Measurements from ENCODE around the gene MOV10L1.

MOV10L1 gene

DNA sequence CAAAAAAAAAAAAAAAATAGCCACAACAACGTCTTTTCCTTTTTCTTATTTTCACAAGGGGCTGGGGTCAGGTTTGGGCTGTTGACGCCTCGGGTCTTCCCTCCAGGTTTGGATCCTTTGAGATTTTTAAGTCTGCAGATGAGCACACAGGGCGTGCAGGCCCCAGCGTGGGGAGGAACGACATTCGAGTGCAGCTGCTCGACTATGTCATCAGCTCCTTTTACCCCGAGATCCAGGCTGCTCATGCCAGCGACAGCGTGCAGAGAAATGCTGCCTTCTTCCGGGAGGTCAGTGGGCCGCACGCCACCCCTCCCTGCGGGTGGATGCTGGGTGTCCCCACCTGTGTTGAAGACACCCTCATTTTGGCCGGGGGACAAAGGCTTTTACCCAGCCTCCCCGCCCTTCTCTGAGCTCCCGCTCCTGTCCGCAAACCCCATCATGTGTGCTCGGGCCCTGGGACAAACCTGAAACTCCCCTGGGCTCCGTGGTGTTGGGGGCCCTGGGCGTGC is 118.7 kb downstream of the MOV10L1 start:
- FAIRE-seq, result no peak

DNA sequence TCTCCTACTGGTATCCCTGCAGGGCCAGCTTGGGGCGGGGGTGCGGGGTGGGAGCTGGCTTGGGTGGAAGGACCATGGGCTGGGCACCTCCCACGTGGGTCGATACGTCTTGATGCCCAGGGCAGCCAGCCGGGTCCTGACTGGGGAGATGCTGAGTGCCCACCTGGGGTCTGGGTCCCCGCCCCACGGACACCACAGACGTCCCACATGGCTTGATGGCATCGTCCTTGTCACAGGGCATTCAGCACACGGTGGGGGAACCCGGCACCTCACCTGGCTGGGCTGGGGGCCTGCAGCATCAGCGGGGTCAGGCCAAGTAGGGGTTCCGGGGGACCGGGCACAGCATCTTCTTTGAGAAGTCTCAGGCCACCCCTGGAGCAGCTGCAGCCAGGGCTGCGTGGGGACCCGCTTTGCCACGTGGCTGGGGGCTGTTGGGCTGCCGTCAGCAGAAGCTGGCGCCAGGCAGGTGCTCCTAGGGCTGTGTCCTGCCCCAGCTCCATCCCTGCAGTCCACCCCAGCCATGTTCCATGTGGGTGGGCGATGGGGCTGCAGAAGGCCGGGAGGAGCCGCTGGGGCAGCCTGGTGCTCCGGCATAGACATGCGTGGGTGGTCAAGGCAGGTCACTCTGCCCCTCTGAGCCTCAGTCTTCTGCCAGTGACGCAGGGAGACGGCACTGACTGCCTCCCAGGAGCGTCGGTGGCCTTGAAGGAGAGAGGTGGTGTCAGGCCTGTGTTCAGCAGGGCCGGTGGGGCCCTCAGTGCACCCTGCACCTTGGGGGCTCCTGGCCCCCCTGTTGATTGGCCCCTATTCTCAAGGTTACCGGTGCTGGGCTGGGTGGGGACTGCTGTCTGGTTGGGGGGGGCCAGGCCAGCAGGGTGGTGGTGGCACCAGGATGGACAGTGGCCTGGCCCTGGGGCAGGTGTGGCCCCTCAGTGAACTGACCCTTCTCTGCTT is 119.4 kb downstream of the MOV10L1 start:
- FAIRE-seq, result no peak

DNA sequence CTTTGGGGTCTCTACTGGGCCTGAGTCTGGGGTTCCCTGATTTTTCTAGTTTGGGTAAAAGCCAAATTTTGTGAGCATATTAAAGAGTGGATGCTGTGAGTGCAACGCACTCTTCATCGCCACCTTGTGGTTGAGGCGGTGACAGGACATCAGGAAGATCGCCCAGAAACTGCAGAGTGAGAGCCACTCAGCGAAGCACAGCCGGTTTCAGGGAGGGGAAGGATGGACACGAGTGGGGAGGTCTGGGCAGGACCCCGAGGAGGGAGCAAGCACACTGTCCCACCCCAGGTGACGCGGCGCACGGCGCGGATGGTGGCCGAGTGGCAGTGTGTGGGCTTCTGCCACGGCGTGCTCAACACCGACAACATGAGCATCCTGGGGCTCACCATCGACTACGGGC is 120.1 kb downstream of the MOV10L1 start:
- no peak for FAIRE-seq

DNA sequence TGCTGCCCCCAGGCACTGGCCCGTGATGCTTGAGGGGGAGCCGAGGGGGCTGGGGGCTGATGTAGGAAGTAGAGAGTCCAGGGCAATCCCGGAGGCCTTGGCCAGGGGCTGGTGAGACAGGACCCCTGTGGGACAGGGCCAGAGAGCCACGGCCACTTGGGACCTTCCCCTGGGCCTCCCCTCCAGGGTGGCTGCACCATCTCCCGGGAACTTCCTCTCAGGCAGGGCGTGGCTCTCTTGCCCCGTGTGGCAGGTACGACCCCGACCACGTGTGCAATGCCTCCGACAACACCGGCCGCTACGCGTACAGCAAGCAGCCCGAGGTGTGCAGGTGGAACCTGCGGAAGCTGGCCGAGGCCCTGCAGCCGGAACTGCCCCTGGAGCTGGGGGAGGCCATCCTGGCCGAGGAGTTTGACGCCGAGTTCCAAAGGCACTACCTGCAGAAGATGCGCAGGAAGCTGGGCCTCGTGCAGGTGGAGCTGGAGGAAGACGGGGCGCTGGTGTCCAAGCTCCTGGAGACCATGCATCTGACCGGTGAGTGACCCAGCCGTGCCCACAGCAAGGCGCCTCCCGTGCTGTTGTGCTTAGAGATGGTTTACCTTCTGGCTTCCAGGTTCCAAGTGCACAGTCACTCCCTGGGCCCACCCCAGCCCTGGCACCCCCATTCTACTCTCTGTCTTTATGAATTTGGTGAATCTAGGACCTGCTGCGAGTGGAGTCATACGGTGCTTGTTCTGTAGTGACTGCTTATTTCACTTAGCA is 120.8 kb downstream of the MOV10L1 start:
- no peak for FAIRE-seq

DNA sequence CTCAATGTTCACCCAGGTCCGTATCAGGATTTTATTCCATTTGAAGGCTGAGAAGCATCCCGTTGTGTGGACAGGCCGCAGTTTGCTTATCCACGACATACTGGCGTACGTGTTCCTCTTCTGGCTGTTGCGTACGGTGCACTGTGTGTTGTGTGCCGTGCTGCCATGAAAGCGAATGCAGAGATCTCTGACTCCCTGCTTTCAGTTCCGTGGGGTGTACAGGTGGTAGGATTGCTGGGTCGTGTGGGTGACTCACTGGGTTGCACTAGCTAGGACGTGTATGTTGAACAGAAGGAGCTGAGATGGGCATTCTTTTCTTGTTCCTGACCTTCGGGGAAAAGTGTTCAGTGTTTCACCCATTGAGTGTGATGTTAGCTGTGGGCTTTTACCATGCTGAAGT is 121.3 kb downstream of the MOV10L1 start:
- FAIRE-seq, result no peak

All from islet of Langerhans (tissue), 1 donor.